Lung microvascular endothelial cell (primary cell): Measurements from ENCODE around the gene IQSEC1. TPM values are rescaled to one million over a fixed set of nuclear protein-coding genes. Genes with fewer than 3 reads are reported as not detected.

Experiments used
- DNase-seq, 2 donors: peaks; one replicate each; pipeline versions ENCODE4 v3.0.0 to v3.0.0-alpha.2; 2010; ENCODE audit warnings: low read depth in 2 of 2
- total RNA-seq: library from RNA; depleted of rRNA; stranded (reverse); fragments of >200 nt; gene quantifications from 2 replicates; pipeline ENCODE4 v1.2.1, GENCODE V29; 2014

Gene IQSEC1
- total RNA-seq, 1 donor from 2014 or later: 63.7 TPM

DNA sequence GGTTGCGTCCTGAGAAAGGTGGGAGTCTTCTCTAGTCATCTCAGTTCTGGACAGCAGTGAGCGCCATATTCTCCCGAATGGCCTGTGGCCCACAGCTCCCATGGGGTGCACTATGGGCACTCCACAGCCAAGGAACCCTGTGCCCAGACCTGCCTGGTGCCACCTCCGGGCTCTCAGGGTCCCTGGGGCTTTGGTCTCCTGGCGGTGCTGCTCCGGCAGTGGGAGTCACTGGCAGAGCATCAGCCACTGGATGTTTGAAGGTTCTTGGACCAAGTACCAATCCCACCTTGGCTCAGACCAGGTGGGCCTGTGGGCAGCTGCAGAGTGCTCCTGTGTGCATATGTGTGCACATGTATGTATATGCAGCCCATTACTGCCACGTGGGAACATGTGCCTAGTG is 163.5 kb downstream of the IQSEC1 start:
- DNase-seq: no peak

DNA sequence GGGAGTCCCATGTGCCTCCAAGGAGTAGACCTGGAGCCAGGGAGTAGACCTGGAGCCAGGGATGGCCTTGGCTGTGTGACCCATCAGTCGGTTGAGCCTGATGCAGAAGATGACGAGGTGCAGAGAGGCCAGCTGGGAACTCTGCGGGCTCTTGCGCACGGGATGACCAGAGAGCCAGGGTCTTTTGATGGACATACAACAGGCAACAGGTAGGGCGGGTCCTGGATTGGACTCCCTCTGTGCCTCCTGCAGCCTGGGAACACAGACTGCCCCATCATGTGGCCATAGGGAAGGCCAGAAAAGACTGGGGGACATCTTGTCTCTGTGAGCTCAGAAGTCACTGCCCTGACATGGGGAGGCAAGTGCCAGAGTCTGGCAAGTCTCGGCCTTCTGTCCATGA is 164.4 kb downstream of the IQSEC1 start:
- DNase-seq: no peak

DNA sequence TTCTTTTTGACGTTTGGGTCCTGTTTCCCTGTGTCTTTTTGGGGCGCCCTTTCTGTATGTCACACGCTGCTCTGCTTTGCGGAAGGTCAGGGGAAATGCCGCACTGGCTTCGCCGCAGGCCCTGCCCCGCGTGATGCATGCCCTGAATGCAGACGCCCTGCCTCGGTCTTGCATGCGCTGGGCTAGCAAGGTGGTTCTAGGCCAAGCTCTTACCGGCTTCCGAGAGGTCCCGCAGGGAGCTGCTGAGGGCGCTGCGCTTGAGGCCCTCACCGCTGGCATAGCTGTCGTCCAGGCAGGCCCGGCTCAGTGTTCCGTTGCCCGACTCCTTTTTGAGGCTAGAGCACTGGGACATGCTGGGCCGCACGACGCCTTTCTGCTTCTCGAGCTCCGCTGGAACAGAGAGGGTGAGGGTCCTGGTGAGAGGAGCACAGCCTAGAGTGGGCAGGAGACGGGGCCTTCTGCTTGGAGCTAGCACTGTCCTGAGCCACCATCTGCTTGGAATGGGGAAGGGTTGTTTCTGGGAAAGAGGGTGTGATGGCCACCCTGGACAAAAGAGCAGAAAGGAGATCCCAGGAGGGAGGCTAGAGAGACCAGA is 165.0 kb downstream of the IQSEC1 start:
- no peak for DNase-seq

DNA sequence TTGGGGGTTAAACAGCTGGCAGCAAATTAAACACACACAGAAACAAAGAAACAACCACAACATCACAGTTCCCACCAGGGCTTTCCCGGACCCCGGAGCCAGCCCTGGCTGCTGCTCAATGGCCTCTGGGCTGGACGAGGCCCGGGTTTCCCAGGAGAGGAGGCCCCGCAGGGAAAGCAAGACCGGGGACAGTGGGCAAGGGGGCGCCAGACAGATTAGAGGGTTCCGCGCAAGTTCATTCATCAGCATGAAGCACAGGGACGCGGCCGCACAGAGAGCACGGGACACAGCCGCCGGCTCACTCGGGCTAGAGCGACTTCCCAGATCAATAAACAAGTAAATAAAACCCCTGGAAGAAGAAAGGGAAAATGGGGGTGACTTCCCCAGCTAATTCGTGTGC is 165.5 kb downstream of the IQSEC1 start:
- no peak for DNase-seq

DNA sequence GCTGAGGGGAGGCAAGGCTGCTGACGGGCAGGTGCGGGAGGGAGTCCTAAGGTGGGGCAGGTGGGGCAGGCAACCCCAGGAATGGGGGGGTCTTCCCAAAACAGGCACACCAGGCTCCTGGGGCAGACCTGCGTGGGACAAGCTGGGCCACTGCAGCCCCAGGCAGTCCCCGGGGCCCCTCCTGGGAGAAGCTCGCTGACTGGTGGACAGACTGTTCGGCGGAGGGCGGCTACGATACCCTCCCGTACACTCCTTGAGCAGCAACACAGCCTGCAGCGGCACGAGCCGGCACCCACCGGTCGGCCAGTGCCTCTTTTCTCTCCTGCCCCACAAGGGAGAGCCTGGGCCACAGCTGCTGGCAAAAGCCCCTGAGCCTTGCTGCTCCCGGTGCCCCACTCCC is 165.9 kb downstream of the IQSEC1 start:
- no peak for DNase-seq

DNA sequence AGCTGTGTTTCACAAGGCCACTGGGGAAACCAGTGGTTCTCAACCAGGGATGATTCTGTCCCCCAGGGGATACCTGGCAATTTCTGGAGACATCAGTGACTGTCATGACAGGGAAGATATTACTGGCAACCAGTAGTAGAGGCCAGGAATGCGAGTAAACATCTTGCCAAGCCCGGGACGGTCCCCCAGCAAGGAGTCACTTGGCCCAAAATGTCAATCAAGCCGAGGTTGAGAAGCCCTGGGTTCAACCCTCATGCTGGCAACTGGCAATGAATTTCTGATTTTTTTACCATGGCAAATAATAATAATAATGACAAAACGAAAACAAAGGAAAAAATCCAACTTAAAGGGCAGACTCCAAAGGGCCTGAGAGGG is 166.3 kb downstream of the IQSEC1 start:
- DNase-seq: no peak

DNA sequence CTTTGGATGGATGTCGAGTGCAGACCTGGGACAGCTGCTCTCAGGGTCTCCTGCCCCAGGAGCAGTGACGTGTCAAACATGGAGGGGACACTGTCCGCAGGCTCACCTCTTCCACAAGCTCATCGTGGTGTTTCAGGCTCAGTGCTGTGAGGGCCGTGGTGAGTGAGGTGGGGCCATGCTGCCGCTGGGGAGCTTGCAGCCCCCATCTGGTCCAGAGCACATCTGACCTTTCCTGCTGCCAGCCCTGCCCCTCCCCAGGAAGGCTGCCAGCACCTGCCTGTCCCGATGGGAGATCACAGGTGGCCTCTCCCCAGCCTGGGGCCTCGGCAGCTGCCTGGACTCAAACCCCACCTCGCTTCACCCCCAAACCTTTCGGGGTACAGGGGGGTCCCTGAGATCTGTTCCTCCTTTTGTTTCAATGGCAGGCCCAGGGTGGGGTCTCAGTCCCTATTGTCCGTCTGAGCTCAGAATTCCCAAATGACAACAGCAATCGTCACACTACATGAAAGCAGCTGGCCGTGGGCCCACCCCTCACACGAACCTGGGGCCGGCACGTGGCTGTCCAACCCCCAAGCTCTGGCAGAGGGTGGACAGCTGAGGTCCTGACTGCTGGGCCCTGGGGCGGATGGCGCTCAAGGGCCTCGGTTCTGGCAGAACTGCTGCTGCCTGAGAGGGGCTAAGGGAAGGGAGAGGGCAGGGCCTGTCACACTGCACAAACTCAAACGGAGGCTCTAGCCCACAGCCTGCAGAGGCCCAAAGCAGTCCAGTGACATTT is 166.9 kb downstream of the IQSEC1 start:
- DNase-seq: no peak

DNA sequence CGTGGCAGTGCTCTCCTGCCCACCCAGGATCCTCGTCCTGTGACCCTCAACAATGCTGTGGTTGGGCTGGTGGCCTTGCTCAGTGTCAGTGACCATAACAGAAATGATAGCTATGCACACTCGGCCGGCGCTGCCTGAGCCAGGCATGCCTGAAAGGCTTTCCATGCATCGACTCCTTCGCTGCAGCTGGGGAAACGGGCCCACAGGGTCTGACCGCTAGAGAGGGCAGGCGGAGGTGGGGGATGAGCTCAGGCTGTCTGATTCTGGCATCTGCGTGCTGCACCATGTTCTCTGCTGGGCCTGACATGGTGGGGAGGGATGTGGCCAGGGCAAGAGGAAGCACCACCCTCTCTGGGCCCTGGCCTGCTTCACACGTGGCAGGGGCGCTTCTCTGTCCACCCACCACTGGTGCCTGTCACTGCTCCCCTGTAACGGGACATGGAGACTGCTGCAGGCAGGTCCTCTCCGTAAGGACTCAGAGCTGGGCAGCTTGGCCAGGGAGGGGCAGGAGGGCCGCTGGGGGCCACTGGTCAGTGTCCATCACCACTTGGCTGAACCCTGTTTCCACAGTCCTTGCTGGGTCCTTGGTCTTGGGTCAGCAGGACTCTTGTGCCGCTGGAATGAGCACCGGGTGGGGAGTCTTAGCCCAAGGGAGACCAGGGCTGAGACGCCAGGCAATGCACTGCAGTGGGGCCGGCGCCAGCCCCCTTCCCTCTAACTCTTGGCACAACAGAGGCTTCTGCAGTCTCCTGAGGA is 167.7 kb downstream of the IQSEC1 start:
- no peak for DNase-seq

DNA sequence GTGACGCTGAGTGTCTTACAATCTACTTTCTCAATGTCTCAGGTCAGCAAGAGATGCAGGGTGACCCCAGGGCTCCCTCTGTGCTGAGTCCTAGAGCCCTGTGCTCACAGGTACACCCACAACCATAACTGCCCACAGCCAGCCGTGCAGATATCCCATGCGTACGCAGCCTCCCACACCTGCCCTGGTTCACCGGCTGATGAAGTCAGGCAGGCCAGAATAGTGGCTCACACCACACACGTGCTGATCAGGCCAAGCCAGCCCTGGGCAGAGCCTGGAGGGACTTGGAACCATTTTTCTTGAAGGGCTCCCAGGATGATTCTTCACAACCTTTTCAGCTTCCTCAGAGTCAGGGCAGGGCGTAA is 168.3 kb downstream of the IQSEC1 start:
- DNase-seq: no peak

DNA sequence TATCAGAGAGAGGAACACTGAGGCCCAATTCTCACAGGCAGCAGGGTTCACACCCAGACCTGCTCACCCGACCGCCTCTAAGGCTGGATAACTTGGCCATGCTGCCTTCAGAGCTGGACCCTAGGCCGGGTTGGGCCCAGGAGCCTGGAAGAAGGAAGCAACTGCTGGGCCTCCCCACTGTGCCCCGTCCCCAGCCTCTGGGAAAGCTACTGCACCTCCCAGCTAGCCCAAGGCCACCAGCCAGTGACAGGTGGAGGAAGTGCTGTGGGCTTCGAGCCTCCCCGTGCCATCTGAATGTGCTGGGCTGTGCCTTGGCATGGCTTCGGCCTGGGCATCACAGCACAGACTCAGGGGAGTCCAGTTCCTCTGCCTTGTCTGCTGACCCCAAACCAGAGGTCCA is 169.3 kb downstream of the IQSEC1 start:
- no peak for DNase-seq

DNA sequence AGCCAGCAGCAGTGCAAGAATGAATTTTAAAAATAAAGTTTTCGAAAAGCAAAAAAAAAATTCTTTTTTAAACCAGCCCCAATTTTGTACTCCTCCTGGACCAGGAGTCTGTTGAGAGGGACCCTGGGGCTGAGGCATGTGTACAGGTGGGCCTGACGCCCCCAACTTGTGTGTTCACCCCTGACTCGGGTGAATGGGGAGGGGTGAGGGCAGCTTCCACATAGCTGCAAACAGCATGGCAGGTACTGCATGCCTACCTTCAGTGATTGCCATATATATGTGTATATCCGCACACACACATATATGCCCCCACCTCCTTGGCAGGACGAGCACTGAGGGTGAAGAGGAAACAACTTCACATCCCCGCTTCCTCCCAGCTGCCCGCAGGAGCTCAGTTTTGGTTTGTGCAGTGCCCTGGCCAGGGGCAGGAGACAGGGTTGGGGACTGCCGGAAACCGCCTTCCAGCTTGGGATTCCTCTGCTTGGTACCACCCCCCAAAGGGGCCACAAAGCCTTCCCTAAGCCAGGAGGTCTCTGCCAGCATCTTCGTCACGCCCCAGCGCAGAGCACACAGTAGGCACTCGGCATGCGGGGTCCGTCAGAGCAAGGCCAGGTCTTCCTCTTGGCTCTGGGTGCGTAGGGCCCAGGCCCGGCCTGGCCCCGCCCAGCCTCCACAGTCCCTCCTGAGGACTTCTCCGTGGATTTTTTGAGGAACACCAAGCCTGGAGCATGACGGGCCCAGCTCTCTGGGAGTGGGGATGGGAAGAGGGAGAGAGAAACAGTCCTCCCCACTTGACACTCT is 170.0 kb downstream of the IQSEC1 start:
- no peak for DNase-seq

DNA sequence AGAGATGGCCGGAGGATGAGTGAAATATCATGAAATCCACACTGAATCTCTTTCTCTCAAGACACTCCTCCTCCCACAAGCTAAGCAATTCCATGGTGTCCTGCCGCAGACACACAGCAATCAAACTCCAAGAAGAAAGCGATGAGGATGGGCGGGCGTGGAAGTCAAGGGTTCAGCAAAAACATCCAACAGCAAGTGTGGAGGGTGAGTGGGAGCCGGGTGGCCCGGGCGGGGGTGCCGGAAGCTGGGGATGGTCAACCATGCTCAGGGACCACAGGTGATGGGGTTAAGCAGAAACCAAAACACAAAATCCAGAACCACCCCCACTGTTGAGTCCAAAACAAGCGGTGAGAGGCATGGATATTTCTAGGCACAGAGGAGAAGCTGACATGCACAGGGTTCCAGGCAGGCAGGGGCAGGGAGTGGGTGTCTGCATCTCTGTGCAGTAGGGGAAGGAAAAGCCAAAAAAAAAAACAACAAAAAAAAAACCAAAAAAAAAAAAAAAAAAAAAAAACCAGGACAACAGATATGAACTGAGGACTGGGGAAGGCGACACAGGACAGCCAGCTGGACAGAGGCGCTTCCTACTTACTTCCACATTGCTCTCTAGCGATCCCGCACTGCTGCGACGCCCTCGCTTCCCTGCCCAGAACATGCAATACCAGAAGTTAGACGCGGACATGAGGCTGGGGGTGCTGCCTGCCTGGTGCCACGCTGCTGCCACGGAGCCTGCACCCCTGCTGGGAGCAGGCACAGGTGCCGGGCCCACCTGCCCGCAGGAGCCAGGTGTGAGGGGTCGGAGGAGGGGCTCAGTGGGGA is 170.8 kb downstream of the IQSEC1 start:
- DNase-seq: no peak

DNA sequence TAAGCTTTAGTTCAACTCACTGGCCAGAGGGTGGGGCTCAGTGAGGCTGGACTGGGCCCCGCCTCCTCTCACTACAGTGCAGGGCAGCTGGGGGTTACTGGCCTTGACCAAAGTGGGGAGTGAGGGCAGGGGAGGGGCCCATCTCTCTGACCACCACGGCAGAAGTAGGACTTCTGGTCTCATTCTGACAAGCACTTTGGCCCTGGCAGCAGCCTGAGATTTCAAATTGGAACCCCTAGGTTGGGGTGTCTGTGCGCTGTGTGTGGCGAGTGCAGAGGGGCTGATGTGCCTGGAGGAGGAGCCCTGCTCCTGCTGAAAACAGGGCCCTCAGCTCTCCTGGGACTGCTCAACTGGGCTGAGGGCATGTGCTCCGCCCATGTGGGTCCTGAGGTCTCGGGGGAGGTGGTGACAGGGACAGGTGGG is 171.6 kb downstream of the IQSEC1 start:
- no peak for DNase-seq

DNA sequence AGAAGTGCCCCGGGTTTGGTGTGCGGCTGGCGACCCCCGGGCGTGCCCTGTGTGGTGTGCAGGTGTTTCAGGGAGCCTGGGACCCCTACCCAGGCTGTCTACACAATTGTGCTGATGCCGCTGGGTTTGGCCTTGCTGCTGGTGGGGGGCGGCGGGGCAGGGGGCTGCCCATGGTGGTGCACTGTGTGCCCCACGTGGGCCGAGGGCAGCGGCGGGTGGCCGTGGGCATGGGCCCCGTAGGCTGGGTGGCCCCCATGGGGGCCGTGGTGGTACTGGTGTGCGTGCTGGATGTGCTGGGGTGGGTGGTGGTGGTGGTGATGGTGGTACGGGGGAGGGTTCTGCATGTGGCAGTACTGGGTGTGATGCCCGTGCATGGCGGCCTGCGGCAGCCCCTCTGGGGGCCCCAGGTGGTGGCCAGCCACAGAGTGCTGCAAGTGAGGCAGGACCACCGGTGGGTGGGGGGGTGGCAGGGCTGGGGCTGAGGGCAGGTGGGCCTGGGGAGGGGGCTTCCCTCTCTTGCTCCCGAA is 172.3 kb downstream of the IQSEC1 start:
- DNase-seq: no peak

DNA sequence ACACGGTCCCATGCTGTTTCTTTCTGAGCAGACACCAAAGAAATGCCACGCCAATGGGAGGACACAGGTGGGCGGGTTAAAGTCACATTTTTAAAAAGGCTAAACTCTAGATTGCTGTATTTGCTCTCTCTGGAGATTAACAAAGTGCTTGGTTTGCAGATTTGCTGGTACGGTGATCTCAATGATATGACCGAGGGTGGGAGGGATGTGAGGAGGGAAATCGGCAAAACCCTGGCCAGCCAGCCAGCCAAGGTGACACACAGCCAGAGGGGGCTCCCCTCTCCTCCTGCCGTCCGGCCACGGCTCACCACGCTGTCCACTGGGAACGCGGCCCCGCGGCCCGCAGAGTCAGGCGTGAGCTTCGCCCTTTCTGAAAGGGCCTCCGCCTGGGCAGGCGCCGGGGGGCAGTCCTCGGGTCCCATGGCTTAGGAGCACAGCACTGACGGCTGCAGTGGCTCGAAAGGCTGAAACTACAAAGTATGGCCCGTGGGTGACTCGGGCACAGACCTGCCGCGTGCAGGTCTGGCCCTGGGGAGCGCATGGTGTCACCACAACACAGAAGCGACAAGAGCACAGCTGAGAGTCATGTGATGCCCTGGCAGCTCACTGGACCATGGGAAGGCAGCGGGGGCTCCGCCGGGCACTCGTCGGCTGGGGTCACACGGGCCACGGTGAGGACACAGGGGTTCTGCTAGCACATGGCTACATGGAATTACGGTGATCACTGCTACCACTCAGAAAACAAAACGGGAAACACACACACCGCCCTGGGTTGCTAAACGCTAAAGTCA is 174.1 kb downstream of the IQSEC1 start:
- DNase-seq: no peak

DNA sequence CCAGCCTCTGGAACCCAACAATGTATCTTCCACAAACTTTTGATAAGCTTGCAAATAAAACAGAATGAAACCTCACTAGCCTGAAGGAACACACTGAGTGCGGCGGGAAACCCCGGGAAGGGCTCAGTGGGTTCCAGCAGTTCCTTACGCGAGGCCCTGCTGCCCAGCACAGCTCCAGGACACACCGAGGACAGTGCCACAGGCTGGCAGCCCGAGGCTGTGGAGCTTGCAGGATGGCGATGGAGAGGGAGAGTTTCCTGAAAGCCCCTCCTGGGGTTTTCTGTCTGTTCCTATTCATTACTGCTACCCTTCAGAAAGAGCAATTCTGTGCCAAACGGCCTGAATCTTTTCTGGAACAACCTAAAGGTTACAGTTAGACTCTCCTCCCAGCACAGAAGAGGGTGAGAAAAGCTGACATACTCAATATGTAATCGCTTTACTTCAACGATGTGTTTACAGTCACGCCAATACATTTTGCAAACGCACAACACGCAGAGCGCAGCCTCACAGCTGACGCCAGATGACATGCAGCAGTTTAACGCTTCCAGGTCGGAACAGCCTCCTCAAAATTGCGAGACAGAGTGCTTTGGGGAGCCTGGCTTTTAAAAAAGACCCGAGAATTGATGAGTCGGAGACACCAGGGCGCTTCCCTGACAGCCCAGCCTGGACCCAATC is 174.8 kb downstream of the IQSEC1 start:
- no peak for DNase-seq

DNA sequence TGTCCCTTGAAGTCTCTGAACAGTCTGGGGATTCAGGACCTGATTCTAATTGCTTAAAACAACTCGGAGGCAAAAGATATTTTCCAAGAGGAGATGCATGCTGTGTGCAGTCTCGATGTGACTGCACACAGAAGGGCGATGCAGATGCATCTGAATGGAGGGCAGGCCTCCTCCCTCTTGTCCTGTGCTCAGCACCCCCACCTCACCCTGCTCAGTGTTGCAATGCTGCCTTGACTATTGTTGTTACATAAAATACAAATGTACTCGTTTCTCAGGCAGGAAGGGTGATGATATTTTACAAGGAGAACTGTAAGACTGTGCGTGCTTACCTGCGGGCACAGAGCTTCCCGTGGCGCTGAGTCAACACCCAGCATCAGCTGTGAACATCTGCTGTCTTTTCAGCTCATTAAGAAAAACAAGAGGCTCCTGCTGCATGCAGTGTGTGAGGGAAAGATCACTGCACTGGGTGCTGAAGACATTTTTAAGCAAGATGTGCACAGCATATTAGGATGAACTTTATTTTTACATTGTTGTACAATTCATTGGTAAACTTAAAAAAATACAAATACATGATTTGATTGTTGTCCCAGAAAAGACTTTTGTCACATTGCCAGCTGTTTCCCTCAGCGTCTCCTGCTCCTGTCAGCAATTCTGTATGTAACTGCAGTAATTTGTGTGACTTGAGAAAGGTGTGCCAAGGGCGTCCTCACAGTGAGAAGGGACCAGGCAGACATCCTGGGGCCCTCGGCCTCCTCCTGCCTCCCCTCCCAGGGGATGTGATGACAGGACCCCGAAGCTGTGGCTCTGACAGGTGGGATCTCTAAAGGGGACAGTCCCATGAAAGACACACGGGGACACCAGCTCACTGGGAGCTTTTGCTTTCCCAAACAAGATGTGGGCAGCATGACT is 175.6 kb downstream of the IQSEC1 start:
- no peak for DNase-seq
